SK-N-SH treated with all-trans-retinoic acid at 6 μM for 48 hours (cell line): ENCODE data around the gene KCNQ5.

Source experiments
- ARNTL ChIP-seq: fragments of 450-650 bp; formaldehyde crosslinking; IDR thresholded peaks from 2 replicates; pipeline ENCODE4 v1.5.0; 2020; ENCODE audit warnings: low read depth, mild to moderate bottlenecking, moderate library complexity, borderline replicate concordance
- CSDC2 ChIP-seq: fragments of 250-450 bp; sonication (Bioruptor Pico); IDR thresholded peaks from 2 replicates; pipeline ENCODE4 v1.5.0; 2020; ENCODE audit warnings: mild to moderate bottlenecking, moderate library complexity
- CSRNP3 ChIP-seq: fragments of 250-450 bp; sonication (Bioruptor Pico); IDR thresholded peaks from 2 replicates; pipeline ENCODE4 v1.5.1; 2021; ENCODE audit warnings: mild to moderate bottlenecking, moderate library complexity
- ISL1 ChIP-seq: fragments of 250-450 bp; sonication (Bioruptor Pico); IDR thresholded peaks from 2 replicates; pipeline ENCODE4 v2.1.2; 2022; ENCODE audit warnings: mild to moderate bottlenecking, moderate library complexity
- PATZ1 ChIP-seq: fragments of 250-450 bp; sonication (Bioruptor Pico); IDR thresholded peaks from 2 replicates; pipeline ENCODE4 v1.8.0; 2020; ENCODE audit warnings: mild to moderate bottlenecking, moderate library complexity, borderline replicate concordance
- RARB ChIP-seq: fragments of 250-450 bp; sonication (Bioruptor Pico); IDR thresholded peaks from 2 replicates; pipeline ENCODE4 v1.8.0; 2021; ENCODE audit warnings: mild to moderate bottlenecking, moderate library complexity
- TSHZ2 ChIP-seq: fragments of 250-450 bp; sonication (Bioruptor Pico); IDR thresholded peaks from 2 replicates; pipeline ENCODE4 v1.5.0; 2020; ENCODE audit warnings: mild to moderate bottlenecking, moderate library complexity
- ZC3H10 ChIP-seq: fragments of 250-450 bp; sonication (Bioruptor Pico); IDR thresholded peaks from 2 replicates; pipeline ENCODE4 v1.5.1; 2021; ENCODE audit warnings: mild to moderate bottlenecking, moderate library complexity
- ZFP3 ChIP-seq: fragments of 250-450 bp; sonication (Bioruptor Pico); IDR thresholded peaks from 2 replicates; pipeline ENCODE4 v1.5.0; 2020; ENCODE audit warnings: mild to moderate bottlenecking, moderate library complexity
- ZFP30 ChIP-seq: fragments of 450-650 bp; formaldehyde crosslinking; IDR thresholded peaks from 2 replicates; pipeline ENCODE4 v1.5.0; 2022; ENCODE audit warnings: mild to moderate bottlenecking, moderate library complexity
- ZNF70 ChIP-seq: fragments of 450-650 bp; formaldehyde crosslinking; IDR thresholded peaks from 2 replicates; pipeline ENCODE4 v1.5.0; 2020; ENCODE audit warnings: mild to moderate bottlenecking, moderate library complexity

GRCh38 chr6:73234733-73235132, 612.9 kb downstream of the KCNQ5 start:
- TF ChIP-seq ZNF70 (no peak), ZFP3 (CRISPR knock-in tag) (no peak), ARNTL (CRISPR knock-in tag) (no peak), ZFP30 (no peak), ZC3H10 (no peak), RARB (no peak), ISL1 (peak; percentile 58), CSDC2 (CRISPR knock-in tag) (no peak), PATZ1 (CRISPR knock-in tag) (no peak), CSRNP3 (CRISPR knock-in tag) (no peak), TSHZ2 (CRISPR knock-in tag) (no peak)
